Gastroesophageal sphincter (tissue), 4 donors: ENCODE results near the gene KPNA6. TPM values are rescaled to one million over a fixed set of nuclear protein-coding genes. Genes with fewer than 3 reads are reported as not detected.

ENCODE experiments used
- ATAC-seq: fragments of 150-250 bp; one replicate; pipeline ENCODE4 v1.9.1; 2016; ENCODE audit warnings: mild to moderate bottlenecking, moderate library complexity
- H3K27ac ChIP-seq, 4 donors: fragments of 200-600 bp; sonication (generic) in 3 of 4; 1 replicate in 3 of 4; 2 replicates in 1 of 4; pipeline ENCODE4 v1.5.1; 2016 to 2019
- H3K27me3 ChIP-seq: fragments of 200-600 bp; sonication (generic); one replicate; pipeline ENCODE4 v1.5.1; 2019
- H3K36me3 ChIP-seq, 2 donors: fragments of 200-600 bp; sonication (generic); one replicate each; pipeline ENCODE4 v1.5.1; 2019; ENCODE audit warnings: control low read depth in 1 of 2
- H3K4me1 ChIP-seq, 3 donors: fragments of 200-600 bp; sonication (generic); 1 replicate in 2 of 3; 2 replicates in 1 of 3; pipeline ENCODE4 v1.5.1; 2016 to 2019; ENCODE audit warnings: control low read depth in 2 of 3
- H3K4me3 ChIP-seq, 2 donors: fragments of 200-600 bp; sonication (generic); one replicate each; pipeline ENCODE4 v1.5.1; 2019; ENCODE audit warnings: mild to moderate bottlenecking in 1 of 2, moderate library complexity in 1 of 2
- H3K9me3 ChIP-seq, 3 donors: fragments of 200-600 bp; sonication (generic); one replicate each; pipeline ENCODE4 v1.5.1; 2017 to 2019; ENCODE audit warnings: control low read depth in 2 of 3
- CTCF ChIP-seq, 4 experiments: fragments of 200-600 bp in 2 of 4; fragments of 450-650 bp in 2 of 4; sonication (generic) in 1 of 4; IDR thresholded peaks; one replicate each; pipeline ENCODE4 v1.5.1; 2017 to 2019; ENCODE audit warnings: antibody characterized with exemption in 4 of 4, mild to moderate bottlenecking in 2 of 4, moderate library complexity in 2 of 4
- EP300 ChIP-seq: sonication (generic); formaldehyde crosslinking; IDR thresholded peaks from one replicate; pipeline ENCODE4 v1.6.1; 2017; ENCODE audit warnings: antibody characterized with exemption, mild to moderate bottlenecking
- POLR2A ChIP-seq, 2 donors: fragments of 450-650 bp; IDR thresholded peaks; one replicate each; pipeline ENCODE4 v1.6.1; 2017; ENCODE audit warnings: antibody characterized with exemption in 2 of 2, mild to moderate bottlenecking in 2 of 2, moderate library complexity in 1 of 2
- POLR2AphosphoS5 ChIP-seq: sonication (generic); formaldehyde crosslinking; IDR thresholded peaks from one replicate; pipeline ENCODE4 v1.6.1; 2017; ENCODE audit warnings: antibody characterized with exemption
- WGBS, 2 donors: methylation state at CpG; one replicate each; pipeline ENCODE4 v1.1.5; 2018; ENCODE audit warnings: low coverage in 1 of 2; 5-methylcytosine and 5-hydroxymethylcytosine counted together
- total RNA-seq, 4 donors: library from RNA; depleted of rRNA; stranded (reverse); fragments of >200 nt; gene quantifications; one replicate each; pipeline ENCODE4 v1.1.0, GENCODE V29; 2016

The KPNA6 gene
- total RNA-seq, 4 donors from 2014 or later: 52.9 to 70.4 (median 57.6) TPM

DNA sequence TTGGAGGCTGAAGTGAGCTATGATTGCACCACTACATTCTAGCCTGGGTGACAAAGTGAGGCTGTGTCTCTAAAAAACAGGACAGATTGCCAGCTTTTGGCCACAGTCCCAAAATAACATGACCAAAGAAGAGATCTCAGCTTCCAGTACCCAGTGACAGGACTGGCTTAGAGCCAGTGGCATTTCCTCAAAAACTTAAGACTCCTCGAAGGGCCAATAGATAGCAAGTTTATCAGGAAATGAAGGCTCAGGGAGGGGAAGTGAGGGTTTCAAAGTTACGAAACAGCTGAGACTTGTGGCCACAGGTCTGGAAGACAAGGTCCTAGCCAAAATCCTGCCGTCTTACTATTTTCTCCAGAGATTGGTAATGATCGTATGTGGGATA lies 41.4 kb upstream of the KPNA6 start:
- Histone ChIP-seq H3K27ac (peak overlapping the region in 2 of 4 donors; percentile 35 to 45), H3K4me3 (no peak overlapping the region), H3K4me1 (peaks cover 0 to 43% (median 14%) of the 10 kb centered on the region in 3 donors), H3K27me3 (peaks cover 8% of the 10 kb centered on the region), H3K36me3 (peaks cover 0 to 7% of the 10 kb centered on the region in 2 donors), H3K9me3 (no peaks in the 10 kb centered on the region)
- WGBS, 2 donors: 6 to 18% methylated on average over 4 of the region's 4 CpGs
- ATAC-seq: peak; percentile 77
- TF ChIP-seq CTCF (IDR thresholded peaks at IDR 0.05): no peak
- TF ChIP-seq POLR2AphosphoS5: peak; percentile 19

DNA sequence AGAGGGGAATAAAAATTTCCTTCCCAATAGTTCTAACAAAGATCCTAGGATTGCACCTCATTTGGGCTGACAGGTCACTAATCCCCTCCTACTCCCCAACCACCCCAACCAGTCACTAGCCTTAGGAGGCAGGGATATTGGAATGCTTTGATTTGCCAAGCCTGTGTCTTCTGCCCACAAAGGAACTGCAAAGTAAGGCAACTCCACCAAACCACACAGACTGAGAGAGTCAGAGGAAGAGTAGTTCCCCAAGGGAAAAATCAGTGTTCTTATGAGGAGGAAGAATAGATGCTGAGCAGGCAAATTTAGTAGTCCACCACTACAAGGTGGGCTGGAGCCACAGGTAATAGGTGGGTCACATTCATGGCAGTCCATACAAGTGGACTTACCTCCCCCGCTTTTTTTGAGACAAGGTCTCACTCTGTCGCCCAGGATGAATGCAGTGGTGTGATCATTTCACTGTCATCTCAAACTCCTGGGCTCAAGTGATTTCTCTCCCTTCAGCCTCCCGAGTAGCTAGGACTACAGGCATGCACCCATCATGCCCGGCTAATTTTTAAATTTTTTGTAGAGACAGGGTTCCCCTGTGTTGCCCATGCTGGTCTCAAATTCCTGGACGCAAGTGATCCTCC lies 38.8 kb upstream of the KPNA6 start:
- WGBS, 2 donors: 70 to 74% methylated on average over 2 to 5 of the region's 5 CpGs
- no peak for TF ChIP-seq POLR2A (IDR thresholded peaks at IDR 0.05)
- TF ChIP-seq CTCF (IDR thresholded peaks at IDR 0.05): no peak
- no peak for TF ChIP-seq POLR2AphosphoS5
- no peak for TF ChIP-seq EP300
- Histone ChIP-seq H3K4me1 (peaks cover 0 to 43% (median 4%) of the 10 kb centered on the region in 3 donors), H3K36me3 (no peaks in the 10 kb centered on the region), H3K27me3 (peaks cover 8% of the 10 kb centered on the region), H3K4me3 (no peak overlapping the region), H3K9me3 (no peaks in the 10 kb centered on the region), H3K27ac (no peak overlapping the region)
- ATAC-seq: no peak

GRCh38 chr1:32071758-32072621 lies 35.9 kb upstream of the KPNA6 start:
- H3K9me3 ChIP-seq: no peaks in the 10 kb centered on the region
- H3K27me3 ChIP-seq: peaks cover 8% of the 10 kb centered on the region
- ATAC-seq: no peak
- peak overlapping the region; percentile 59 to 86 for H3K4me3 ChIP-seq
- H3K36me3 ChIP-seq: peaks cover 0 to 22% of the 10 kb centered on the region in 2 donors
- H3K4me1 ChIP-seq: peaks cover 0 to 37% (median 2%) of the 10 kb centered on the region in 3 donors
- 14% methylated on average over 14 of the region's 14 CpGs for WGBS, 2 donors
- TF ChIP-seq CTCF (IDR thresholded peaks at IDR 0.05) (no peak), POLR2A (IDR thresholded peaks at IDR 0.05) (no peak), EP300 (no peak), POLR2AphosphoS5 (no peak)
- H3K27ac ChIP-seq: peak overlapping the region; percentile 61 to 95 (median 92)

- peaks cover 0 to 29% (median 0%) of the 10 kb centered on the region in 3 donors for H3K4me1 ChIP-seq
- no peaks in the 10 kb centered on the region for H3K9me3 ChIP-seq
- H3K27me3 ChIP-seq: peaks cover 8% of the 10 kb centered on the region
- TF ChIP-seq EP300 (no peak), POLR2AphosphoS5 (peak; percentile 79), CTCF (IDR thresholded peaks at IDR 0.05) (peak in 3 of 4 experiments; percentile 33 to 51 (median 42)), POLR2A (IDR thresholded peaks at IDR 0.05) (peak in 1 of 2 donors; percentile 44)
- peak within 1 kb of the TSS; percentile 61 to 95 (median 92) for H3K27ac ChIP-seq
- peak within 1 kb of the TSS; percentile 59 to 86 for H3K4me3 ChIP-seq
- WGBS, 2 donors: 0% methylated on average over 2 of the region's 67 CpGs; no CpG with 5 or more reads in 1 of the 2 donors
- peak; percentile 94 for ATAC-seq
- H3K36me3 ChIP-seq: peaks cover 0 to 30% of the 10 kb centered on the region in 2 donors
Measured at GRCh38 chr1:32072622-32073298, 35.1 kb upstream of the KPNA6 start, which contains the start of gene TMEM39B. Gene TMEM39B (plus strand): TSS chr1:32072939. CDS start chr1:32073048, 109 bp downstream.
